AML-193 (cell line): ENCODE results near the gene PLOD3.

Experiments
- DNase-seq, 2 experiments: peaks; one replicate each; lab custom pipeline; 2025; lab: John Stamatoyannopoulos, UW

The PLOD3 gene

DNA sequence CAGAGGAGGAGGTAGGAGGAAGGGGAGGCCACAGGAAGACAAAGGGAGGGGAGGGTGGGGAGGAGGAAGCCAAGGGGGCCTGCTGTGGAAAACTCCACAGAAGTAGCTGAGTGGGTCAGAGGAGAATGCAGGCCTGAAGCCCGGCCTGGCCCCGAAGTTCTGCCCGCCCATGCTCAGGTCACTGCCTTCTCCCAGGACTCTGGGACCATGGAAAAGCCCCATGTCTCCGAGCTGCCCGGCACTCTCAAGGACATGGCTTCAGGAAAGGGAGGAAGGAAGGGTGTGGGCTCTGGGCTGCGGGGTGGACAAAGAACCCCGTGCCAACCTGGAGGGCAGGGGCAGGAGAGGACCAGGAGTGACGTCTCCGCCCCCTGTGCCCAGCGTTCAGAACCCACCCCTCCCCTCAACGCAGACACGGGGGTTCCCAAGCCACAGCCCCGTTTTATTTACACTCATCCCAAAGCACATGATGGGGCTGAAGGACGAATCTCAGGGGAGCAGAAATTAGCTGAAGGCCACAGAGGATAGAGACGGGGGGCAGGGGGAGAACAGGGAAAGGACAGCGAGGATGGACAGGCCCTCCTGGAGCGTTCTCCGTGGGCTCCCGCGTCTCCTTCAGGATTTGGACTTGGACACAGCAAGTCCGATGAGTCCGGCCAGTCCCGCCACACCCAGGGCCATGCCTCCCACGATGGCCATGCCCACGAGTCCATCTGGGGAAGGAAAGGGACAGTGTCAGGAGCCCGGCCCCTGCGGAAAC lies 22.0 kb upstream of the PLOD3 start:
- DNase-seq: no peak

DNA sequence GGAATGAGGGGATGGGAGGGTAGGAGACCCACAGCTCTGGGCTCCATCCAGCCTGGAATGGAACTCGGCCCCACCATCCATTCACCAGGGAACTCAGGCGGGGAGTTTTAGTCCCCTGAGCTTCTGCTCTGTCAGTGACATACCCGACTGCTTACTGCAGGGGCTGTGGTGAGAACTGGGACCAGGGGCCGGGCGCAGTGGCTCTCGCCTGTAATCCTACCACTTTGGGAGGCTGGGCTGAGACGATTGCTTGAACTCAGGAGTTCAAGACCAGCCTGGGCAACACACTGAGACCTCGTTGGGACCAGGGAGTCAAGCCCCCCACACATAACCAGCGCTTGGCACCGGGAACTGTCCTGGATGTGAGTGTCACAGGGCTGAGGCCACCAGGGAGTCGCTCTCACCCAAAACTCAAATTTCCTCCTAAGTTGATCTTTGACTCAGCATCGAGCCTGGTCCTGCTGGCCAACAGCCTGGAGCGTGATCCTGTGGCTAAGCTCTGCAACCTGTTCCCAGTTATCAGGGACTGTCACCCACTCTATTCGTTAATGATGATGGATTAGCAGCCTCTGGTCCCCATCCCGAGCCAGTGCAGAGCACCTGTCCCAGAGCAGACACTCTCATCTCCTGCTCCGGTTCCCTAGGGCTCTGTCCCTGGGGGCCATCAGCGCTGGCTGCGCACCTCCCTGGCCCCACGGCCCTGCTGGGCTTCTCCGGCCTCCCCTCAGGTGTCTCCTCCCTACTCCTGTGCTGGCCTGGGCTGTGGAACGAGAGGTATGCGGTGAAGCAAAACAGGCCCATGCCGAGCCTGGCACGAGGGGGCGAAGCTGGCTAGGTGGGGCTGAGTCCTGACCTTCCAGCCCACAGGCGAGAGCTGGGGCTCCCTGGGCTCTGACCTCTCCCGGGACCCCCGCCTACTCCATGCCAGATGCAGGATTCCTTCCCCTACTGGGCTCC lies 21.1 kb upstream of the PLOD3 start:
- DNase-seq: no peak

DNA sequence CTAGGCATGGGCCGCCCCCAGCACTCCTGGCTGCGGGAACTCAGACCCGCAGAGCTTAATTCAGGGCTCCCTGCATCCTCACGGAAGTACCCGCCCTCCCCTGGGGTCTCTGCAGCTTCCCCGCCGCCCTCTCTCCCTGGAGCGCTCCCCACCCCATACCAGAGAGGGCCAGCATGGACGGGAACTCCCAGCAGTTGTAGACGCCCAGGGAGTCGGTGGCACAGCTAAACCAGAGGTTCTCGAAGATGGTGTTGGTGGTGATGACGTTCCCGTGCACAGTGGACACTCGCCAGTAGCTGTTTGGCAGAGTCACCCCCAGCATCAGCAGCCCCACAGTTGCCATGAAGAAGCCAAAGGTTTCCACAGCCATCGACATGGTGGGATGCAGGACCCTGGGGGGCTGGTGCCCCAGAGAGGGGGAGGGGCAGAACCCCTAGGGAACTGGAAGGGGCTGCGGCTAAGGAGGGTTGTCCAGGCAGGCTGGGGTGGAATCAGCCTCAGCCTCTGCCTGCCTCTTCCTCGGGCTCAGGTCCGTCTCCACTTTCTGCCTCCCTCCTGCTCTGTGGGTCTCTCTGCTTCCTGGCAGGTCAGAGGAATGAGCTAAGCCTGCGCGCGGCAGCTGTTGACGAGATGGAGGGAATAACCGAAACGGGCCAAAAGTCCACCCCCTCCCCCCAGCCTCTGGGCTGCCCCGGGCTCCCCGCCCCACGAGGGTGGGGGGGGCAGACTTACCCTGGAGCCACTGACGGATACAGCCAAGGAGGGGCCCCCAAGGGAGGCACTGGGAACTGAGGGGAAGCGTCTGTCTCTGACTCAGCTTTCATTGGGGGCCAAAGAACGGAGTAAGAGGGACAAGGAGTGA lies 20.1 kb upstream of the PLOD3 start, which contains the start of gene CLDN15:
CLDN15 (minus strand) TSS at position 597 of the 862 bp plus-strand sequence; CDS start at position 376, 221 bp downstream.
- no peak for DNase-seq

DNA sequence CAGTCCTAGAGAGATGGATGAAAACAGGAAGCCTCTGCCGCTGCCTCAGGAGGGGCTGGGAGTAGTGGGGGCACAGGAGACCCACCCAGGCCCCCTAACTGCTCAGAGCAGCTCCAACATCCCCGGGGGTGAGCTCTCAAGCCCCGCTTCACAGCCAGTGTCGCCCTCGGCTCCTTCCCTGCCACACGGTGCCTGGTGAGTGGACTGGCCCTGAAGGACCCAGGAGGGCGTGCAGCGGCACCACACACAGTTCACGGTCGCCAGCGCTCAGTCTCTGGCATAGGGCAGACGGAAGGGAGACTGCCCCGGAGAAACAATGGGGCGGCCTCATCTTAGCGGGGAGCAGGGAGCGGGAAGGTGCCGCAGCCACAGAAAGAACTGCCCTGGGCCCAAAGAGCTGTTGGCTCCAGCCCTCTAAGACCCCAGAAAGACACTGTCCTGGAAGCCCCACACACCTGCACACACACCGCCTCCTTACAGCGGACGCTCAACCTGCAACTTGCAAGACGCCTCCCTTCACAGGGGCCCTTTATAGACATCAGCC lies 19.0 kb upstream of the PLOD3 start:
- DNase-seq: no peak

DNA sequence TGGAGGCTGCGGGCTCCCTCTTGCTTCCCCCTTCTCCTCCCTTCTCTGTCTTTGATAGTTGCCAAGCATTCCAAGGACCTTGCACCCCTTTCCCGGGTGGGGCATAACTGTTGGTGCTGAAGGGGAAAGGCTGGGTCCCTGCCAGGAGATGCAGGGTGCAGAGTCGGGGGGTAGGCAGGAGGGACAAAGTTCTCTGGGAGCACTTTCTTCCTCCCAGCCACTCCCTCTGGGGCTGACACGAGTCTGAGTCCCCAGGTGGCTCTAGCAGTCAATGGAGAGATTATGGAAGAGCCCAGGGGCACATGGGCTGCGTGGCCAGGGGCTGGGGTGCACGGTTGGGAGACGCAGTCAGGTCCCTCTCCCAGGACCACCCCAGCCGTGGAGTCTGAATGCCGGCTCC lies 18.1 kb upstream of the PLOD3 start:
- DNase-seq: no peak

DNA sequence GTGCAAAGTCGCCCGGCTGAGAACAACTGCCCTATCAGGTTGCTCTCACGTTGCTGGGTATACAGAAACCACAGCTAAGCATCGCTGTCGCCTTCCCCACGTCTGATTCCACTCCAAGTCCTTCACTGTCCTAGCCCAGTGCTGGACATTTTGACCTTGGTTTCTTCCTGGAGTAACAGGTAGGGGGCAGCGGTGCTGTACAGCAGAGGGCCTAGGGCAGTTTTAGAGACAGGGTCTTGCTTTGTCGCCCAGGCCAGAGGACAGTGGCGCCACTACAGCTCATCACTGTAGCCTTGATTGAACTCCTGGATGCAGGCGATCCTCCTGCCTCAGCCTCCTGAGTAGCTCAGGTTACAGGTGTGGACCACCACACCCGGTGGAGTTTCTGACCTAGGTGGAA lies 17.7 kb upstream of the PLOD3 start:
- peak in 1 of 2 experiments; percentile 39 for DNase-seq

DNA sequence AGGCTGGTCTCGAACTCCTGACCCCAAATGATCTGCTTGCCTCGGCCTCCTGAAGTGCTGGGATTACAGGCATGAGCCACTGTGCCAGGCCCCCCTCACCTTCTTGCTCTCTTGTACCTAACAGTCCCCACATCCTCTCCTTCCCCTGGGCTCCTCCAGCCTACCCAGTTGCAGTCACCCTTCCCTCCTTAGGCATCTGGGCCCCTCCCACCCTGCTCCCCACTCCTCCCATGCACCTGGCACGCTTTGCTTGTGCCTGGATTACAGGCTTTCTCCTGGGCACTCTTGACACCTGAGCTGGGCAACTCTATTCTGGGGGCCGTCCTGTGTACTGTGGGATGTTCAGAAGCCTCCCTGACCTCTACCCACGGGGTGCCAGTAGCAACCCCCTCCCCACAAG lies 17.3 kb upstream of the PLOD3 start:
- DNase-seq: no peak

DNA sequence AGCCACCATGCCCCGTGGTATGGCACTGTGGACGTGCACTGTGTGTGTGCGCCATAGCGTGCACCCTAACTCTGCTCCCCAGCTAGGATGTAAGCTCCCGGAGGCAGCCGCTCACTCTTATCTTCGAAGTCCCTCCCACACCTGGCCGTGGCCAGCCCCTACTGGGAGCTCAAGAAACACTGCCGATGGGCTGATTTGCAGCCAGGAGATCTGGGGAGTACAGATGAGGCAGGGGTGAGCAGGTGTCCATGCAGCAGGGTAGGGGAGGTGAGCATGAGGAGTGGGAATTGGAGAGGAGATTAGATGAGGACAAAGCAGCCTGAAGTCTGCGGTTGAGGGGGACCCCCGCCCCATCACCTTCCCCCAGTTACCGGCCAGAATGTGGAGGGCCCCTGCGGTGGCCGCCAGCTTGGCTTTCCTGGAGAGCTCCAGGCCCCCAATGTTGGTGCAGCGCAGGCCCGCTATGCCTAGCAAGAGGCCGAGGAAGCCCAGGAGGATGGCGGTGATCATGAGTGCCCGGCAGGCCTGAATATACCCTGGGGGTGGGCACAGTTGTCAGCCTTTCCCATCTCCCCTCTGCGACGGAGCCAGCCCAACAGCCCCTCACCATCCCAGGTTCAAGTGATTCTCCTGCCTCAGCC lies 16.6 kb upstream of the PLOD3 start:
- DNase-seq: no peak

DNA sequence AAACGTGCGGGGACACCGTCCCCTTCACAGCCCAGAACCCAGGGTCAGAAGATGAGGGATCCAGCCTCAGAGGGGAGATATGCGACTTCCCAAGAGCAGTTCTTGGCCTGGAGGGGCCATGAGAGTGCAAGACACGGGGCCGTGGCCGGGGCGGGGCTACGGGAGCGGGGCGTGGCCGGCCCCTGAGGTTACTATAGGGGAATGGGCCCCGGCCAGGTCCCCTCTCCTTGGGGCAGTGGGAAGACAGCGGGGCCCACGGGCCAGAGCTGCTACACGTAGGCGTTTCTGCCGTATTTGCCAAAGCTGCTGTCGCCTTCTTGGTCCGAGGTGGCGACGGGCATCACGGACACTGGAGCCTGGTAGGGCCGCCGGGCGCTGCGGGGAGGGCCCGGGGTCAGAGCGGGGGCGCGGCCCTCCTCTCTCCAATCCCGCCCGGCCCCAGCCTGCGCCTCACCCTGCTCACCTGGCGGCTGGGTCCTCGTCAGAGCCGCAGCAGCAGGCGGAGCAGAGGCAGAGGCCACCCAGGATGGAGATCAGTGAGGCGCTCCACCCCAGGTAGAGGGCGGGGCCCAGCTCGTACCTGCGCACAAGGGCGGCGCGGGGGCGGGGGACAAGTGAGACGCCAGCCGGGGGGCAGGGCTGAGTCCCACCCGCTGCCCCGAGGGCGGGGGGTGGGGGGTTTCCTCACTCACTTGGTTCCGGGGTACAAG lies 14.9 kb upstream of the PLOD3 start:
- DNase-seq: no peak

DNA sequence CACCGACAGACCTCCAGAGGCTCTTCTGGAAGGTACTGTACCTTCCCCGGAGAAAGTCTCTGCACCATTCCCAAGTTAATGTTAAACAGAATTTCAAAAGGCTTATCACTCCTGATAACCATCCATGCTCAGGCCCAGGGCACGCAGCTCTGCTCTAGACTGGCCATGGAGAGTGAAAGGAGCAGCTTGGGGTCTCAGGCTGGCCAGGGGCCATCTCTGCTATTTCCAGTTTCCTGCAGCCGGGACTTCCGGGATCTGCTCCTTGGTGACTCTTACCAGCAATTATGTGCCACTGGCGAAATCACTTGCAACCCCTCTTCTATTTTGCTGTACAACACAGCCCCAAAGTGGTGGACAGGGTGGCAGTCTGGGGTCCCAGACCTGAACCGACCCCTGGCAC lies 14.3 kb upstream of the PLOD3 start:
- no peak for DNase-seq

DNA sequence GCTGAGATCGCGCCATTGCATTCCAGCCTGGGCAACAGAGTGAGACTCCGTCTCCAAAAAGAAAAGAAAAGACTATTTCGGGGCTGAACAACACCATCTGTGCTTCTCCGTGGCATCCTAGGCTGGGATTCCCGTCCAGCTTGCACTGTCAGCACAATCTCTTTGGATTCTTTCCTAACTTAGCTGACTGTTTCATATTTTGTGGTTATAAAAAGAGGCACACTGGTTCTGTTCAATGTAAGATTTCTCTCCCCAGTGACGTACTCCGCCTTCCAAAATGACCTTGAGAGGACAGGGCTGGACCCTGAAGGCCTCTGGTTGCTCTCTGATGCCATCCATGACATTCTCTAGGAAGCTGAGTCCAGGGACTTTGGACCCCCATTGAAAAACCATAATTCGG lies 9.3 kb upstream of the PLOD3 start:
- no peak for DNase-seq

DNA sequence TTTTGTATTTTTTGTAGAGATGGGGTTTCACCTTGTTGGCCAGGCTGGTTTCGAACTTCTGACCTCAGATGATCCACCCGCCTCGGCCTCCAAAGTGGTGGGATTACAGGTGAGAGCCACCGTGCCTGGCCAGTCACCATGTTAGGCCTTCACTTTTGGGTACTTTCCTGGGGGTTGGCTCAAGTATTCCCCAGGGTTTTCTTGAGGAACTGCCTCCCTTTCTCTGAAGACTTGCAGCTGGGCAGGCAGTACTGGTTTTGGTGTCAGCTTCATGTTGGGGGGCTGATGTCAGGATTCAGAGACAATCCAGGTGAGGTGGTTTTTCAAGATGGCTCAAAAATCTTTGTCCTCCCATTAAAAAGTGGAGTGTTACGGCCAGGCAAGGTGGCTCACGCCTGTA lies 8.3 kb upstream of the PLOD3 start:
- DNase-seq: no peak

DNA sequence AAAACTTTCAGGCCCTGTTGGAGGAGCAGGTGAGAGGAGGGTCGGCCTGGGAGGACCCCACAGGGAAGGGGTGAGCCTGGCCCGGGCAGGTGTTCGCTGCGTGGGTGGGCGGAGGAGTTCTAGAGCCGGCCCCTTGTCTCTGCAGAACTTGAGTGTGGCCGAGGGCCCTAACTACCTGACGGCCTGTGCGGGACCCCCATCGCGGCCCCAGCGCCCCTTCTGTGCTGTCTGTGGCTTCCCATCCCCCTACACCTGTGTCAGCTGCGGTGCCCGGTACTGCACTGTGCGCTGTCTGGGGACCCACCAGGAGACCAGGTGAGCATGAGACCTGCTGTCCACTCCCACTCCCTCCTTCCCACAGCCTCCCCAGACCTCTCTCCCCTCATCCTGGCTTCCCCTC lies 6.1 kb upstream of the PLOD3 start:
- DNase-seq: no peak

DNA sequence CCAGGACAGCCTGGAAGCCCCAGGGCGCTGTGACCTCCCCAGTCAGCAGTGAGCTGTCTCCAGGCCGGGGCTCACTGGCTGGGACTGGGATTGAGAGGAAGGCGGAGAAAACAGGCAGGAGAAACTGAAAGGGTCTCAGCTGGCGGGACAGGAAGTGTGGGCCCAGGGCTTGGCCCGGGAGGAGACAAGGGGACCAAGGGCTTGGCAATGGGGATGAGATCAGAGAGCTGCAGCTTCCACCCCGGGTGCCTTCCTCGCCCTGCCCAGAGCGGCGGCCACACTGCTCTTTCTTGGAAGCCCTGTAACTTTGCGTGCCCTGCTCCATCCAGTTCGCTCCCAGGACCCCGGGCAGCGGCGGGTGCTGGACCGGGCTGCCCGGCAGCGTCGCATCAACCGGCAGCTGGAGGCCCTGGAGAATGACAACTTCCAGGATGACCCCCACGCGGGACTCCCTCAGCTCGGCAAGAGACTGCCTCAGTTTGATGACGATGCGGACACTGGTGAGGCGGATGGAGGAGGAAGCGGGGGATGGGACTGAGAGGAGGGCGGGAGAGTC lies 5.0 kb upstream of the PLOD3 start:
- no peak for DNase-seq

DNA sequence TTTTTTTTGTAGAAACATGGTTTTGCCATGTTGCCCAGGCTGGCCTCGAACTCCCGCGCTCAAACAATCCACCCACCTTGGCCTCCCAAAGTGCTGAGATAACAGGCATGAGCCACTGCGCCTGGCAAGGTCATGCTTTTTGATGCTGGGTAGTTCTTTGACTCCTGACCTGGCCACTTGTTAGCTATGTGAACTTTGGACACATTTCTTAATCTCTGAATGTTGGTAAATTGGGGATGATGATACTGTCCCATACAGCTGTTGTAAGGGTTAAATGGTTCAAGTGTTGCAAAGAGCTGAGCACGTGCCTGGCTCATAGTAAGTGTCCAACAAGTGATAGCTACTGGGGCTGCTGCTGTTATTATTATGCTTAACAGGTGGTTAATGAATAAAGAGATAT lies 2.9 kb upstream of the PLOD3 start:
- no peak for DNase-seq

DNA sequence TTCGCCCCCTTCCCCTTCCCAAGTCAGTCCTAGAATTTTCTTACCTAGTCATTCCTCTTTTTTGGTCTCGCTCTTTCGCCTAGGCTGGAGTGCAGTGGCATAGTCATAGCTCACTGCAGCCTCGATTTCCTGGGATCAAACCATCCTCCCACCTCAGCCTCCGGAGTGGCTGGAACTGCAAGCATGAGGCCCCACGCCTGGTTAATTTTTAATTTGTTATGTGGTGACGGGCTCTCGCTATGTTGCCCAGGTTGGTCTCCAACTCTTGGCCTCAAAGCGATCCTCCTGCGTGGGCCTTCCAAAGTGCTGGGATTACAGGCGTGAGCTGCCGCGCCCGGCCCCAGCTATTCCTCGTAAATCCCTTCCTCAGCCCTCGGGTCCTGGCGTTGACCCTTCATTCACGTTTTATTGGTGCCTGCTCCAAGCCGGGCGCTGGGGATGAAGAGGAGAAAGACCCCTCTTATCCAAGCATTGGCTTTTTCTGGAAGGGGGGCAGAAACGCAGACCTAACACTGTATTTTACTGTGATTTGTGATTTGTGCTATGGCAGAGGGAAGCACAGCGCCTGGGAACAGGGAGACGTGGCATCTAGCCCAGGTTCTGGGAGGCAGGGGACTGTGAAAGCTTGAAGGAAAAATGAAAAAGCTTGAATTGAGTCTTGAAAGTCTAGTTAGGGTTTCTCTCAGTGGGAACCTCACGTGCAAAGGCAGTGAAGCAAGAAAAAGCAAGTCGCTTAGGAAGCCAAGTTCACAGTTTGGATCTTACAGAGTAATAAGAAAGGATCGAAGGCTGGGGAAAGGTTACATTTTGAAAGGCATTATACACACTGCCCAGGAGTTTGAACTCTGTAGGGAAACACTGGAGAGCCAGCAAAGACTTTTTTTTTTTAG lies 1.1 kb upstream of the PLOD3 start:
- no peak for DNase-seq

DNA sequence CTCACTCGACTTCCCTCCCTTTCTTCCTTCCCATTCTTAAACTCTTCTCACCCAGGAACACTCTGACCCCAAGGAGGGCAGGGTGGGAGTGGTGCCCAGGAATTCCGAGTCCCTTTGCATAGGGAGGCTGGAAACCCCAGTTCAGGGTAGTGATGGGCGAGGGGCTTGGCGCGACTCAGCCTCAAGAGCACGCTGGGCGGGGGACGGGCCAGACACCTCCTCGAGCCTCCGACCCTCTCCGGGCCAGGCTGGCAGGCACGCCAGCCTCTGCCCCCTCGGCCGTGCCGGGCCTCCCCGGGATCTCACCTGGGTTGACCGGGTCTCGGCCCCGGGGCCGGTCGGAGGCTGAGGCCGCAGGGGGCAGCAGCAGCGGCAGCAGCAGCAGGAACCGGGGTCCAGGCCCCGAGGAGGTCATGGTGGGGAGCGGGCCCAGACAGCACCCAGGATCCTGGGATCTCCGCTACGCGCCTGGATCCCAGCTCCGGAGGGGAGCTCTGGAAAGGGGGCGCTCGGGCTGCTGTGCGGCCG lies 457 bp downstream of the PLOD3 start:
- DNase-seq: no peak

DNA sequence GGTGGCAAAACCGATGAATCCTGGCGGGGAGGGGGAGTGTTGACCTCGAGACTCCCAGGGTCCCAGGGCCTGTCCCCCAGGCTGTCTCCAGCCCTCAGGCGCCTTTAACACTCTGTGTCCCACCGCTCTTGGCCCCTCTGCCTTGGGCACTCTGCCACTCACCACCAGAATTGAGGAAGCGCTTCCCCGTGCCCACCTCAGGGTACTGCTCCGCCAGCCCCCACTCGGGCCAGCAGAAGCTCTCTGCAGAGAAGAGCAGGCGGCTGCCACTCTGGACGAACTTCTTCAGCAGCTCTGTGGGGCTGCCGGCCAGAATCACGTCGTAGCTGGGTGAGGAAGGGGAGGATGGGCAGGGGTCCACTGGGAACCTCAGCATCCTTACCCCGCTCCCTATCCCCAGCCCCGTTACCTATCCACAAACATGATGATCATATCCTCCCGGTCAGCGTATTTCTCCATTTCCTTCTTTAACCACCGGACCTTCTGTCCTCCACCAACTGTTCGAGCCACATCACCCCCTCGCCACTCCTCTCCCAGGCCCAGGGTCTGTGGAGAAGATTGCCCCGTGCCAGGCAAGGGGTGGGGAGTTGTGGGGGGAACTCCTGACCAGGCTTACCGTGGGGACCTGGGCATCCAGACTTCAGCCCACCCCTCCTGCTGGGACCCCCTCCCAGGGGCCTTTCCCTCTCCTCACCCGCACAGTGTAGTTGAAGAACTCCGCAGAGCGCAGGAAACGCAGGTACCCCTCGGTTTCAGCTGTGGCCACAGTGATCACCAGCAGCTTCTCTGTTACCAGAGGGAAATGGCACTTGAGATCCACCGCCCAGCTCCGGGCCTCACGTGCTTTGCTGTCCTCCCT lies 1.2 kb downstream of the PLOD3 start:
- peak; percentile 4 to 14 for DNase-seq
